MCF 10A (cell line): ENCODE measurements around the gene SNX18. TPM values are rescaled to one million over a fixed set of nuclear protein-coding genes. Genes with fewer than 3 reads are reported as not detected.

Experiments
- BruUV-seq: library from RNA; stranded (reverse); fragments of 400-500 nt; replicated peaks from 2 replicates; lab custom pipeline; 2021; lab: Mats Ljungman, UMichigan
- CTCF ChIA-PET: fragments of 300-600 bp; sonication (Branson Sonifier 250); formaldehyde crosslinking; extraction: SDS; loops from one replicate; lab custom pipeline; 2021; ENCODE audit warnings: antibody characterized with exemption, inconsistent platforms; lab: Yijun Ruan, JAX
- POLR2A ChIA-PET: fragments of 300-600, 350-650 bp; sonication (Branson Sonifier 250); formaldehyde crosslinking; extraction: SDS; loops from one replicate; lab custom pipeline; 2020; ENCODE audit warnings: antibody characterized with exemption, inconsistent platforms; lab: Yijun Ruan, JAX
- DNase-seq: peaks from one replicate; pipeline ENCODE4 v3.0.0-alpha.2; 2018; ENCODE audit not compliant: unreplicated experiment
- H3K27ac Mint-ChIP-seq: one replicate; pipeline ENCODE4 v1.8.0; 2022; ENCODE audit warnings: mild to moderate bottlenecking, low read depth, mixed read lengths; ENCODE audit not compliant: unreplicated experiment
- H3K27me3 Mint-ChIP-seq: one replicate; pipeline ENCODE4 v1.8.0; 2022; ENCODE audit warnings: mixed read lengths; ENCODE audit not compliant: insufficient read depth, unreplicated experiment
- H3K36me3 Mint-ChIP-seq: one replicate; pipeline ENCODE4 v1.8.0; 2022; ENCODE audit warnings: mild to moderate bottlenecking, moderate library complexity, mixed read lengths; ENCODE audit not compliant: insufficient read depth, unreplicated experiment
- H3K4me1 Mint-ChIP-seq: one replicate; pipeline ENCODE4 v1.8.0; 2022; ENCODE audit warnings: mixed read lengths; ENCODE audit not compliant: insufficient read depth, unreplicated experiment
- H3K4me3 Mint-ChIP-seq: one replicate; pipeline ENCODE4 v1.8.0; 2022; ENCODE audit warnings: mild to moderate bottlenecking, moderate library complexity, mixed read lengths; ENCODE audit not compliant: unreplicated experiment
- H3K9me3 Mint-ChIP-seq: one replicate; pipeline ENCODE4 v1.8.0; 2022; ENCODE audit warnings: mixed read lengths; ENCODE audit not compliant: unreplicated experiment
- intact Hi-C: fragments of 100-400 bp; cut with micrococcal nuclease; formaldehyde crosslinking; loops from 2 replicates; pipeline ENCODE4 v1.14.1; 2022
- total RNA-seq: library from RNA; stranded (reverse); gene quantifications from 2 replicates; pipeline ENCODE4 v1.2.3, GENCODE V29; 2022
- TF ChIP-seq, protein P1 (sequence below): fragments of 200-600 bp; IDR thresholded peaks from one replicate; pipeline ENCODE4 v1.8.0; 2022; ENCODE audit warnings: antibody characterized with exemption, mild to moderate bottlenecking; ENCODE audit not compliant: unreplicated experiment

The SNX18 gene
- total RNA-seq, 1 experiment from 2014 or later: 10.0 TPM

DNA sequence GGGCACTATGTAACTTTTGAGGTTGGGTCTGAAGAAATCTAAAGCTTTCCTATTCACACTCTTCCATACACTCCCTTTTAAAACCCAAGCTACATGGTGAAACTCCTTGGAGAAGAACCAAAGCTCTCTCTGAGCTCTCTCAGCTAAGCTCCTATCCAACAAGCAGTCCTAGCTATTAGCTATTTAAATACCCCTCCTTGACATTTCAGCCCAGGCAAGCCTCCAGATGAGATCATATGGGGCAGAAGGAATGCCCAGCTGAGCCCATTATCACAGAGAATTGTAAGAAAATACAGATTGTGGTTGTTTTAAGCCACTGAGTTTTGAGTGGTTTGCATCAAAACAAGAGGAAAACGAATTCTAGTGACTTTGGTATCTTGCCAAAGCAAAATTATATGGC is 46.9 kb upstream of the SNX18 start:
- POLR2A ChIA-PET: interaction anchor here (0.6 to 1.4 kb wide), 4 partner anchors 13 to 567 kb away, joined by 3 to 4 read pairs (median 3); no protein-coding TSS in a partner anchor
- TF ChIP-seq, protein P1, sequence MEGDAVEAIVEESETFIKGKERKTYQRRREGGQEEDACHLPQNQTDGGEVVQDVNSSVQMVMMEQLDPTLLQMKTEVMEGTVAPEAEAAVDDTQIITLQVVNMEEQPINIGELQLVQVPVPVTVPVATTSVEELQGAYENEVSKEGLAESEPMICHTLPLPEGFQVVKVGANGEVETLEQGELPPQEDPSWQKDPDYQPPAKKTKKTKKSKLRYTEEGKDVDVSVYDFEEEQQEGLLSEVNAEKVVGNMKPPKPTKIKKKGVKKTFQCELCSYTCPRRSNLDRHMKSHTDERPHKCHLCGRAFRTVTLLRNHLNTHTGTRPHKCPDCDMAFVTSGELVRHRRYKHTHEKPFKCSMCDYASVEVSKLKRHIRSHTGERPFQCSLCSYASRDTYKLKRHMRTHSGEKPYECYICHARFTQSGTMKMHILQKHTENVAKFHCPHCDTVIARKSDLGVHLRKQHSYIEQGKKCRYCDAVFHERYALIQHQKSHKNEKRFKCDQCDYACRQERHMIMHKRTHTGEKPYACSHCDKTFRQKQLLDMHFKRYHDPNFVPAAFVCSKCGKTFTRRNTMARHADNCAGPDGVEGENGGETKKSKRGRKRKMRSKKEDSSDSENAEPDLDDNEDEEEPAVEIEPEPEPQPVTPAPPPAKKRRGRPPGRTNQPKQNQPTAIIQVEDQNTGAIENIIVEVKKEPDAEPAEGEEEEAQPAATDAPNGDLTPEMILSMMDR: no peak
- no TSS peak for BruUV-seq
- no peak overlapping the region for H3K27ac Mint-ChIP-seq
- no peak for DNase-seq
- no peaks in the 10 kb centered on the region for H3K36me3 Mint-ChIP-seq
- peaks cover 5% of the 10 kb centered on the region for H3K9me3 Mint-ChIP-seq
- intact Hi-C loops: no loop called here
- no peaks in the 10 kb centered on the region for H3K27me3 Mint-ChIP-seq
- no peak overlapping the region for H3K4me3 Mint-ChIP-seq
- peaks cover 8% of the 10 kb centered on the region for H3K4me1 Mint-ChIP-seq
- CTCF ChIA-PET: interaction anchor here (0.6 to 3.2 kb wide), 4 partner anchors 11 to 236 kb away, joined by 3 to 21 read pairs (median 4); no protein-coding TSS in a partner anchor

DNA sequence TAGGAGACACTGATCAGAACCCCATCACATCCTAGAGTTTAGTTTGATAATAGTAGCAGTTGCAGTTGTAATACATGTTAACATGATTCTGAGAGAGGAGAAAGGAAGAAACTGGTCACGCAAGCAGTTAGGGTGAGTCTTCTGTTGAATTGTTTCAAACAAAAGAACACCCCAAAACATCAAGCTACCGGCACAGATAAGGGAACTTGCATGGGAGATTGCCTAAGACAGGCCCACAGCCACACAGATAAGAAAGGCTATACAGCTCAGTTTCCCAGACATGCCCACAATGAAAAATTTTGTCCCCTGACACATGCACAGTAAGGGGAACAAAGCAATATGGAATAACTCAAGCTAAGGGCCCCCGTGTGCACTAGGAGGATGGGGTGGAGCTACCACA is 46.2 kb upstream of the SNX18 start:
- Mint-ChIP-seq H3K27me3 (no peaks in the 10 kb centered on the region), H3K4me1 (peaks cover 8% of the 10 kb centered on the region), H3K36me3 (no peaks in the 10 kb centered on the region), H3K9me3 (peaks cover 3% of the 10 kb centered on the region), H3K4me3 (no peak overlapping the region), H3K27ac (no peak overlapping the region)
- TF ChIP-seq, protein P1: no peak
- ChIA-PET CTCF (interaction anchor here (0.6 to 3.2 kb wide), 4 partner anchors 11 to 218 kb away, joined by 3 to 21 read pairs (median 6); no protein-coding TSS in a partner anchor), POLR2A (interaction anchor here (1.0 to 1.4 kb wide), 2 partner anchors 17 to 46 kb away, joined by 3 to 4 read pairs; no protein-coding TSS in a partner anchor)
- intact Hi-C loops: no loop called here
- no TSS peak for BruUV-seq
- DNase-seq: no peak

- no TSS peak for BruUV-seq
- ChIA-PET CTCF (interaction anchor here (0.6 kb wide), 1 partner anchor 15 kb away, joined by 3 read pairs; no protein-coding TSS in a partner anchor), POLR2A (no interaction called here)
- TF ChIP-seq, protein P1: no peak
- Mint-ChIP-seq H3K9me3 (no peaks in the 10 kb centered on the region), H3K36me3 (no peaks in the 10 kb centered on the region), H3K4me3 (no peak overlapping the region), H3K27me3 (no peaks in the 10 kb centered on the region), H3K4me1 (no peaks in the 10 kb centered on the region), H3K27ac (no peak overlapping the region)
- intact Hi-C loops: no loop called here
- DNase-seq: no peak
These were observed 40.9 kb upstream of the SNX18 start for GRCh38 chr5:54476682-54477081.

GRCh38 chr5:54477941-54478478 is 39.5 kb upstream of the SNX18 start:
- Mint-ChIP-seq H3K4me1 (no peaks in the 10 kb centered on the region), H3K4me3 (no peak overlapping the region), H3K27me3 (no peaks in the 10 kb centered on the region), H3K9me3 (no peaks in the 10 kb centered on the region), H3K27ac (no peak overlapping the region), H3K36me3 (no peaks in the 10 kb centered on the region)
- intact Hi-C loops: no loop called here
- POLR2A ChIA-PET: no interaction called here
- DNase-seq: no peak
- TF ChIP-seq, protein P1: no peak
- BruUV-seq: no TSS peak
- CTCF ChIA-PET: no interaction called here
